Measurements from ENCODE around the gene TIMM44. TPM values are rescaled to one million over a fixed set of nuclear protein-coding genes. Genes with fewer than 3 reads are reported as not detected.

TIMM44 gene
- total and polyA plus RNA-seq, 2 donors from 2014 or later: 46.7 to 57.8 TPM

GRCh38 chr19:7977723-7978040, 34.2 kb upstream of the TIMM44 start:
- FAIRE-seq (no peak), DNase-seq (peak in 1 of 5 donors; percentile 40)
- no peak overlapping the region for H3K27ac ChIP-seq (ENCODE audit: low read depth in 2 of 2, low read length in 2 of 2)
- H3K27me3 ChIP-seq (ENCODE audit: control insufficient read depth, insufficient read depth, low read length): no peaks in the 10 kb centered on the region
- H3K9ac ChIP-seq (ENCODE audit: low read length in 3 of 3): peak overlapping the region in 1 of 3 donors; percentile 1
- peaks cover 0 to 14% (median 12%) of the 10 kb centered on the region in 3 donors for H3K36me3 ChIP-seq (ENCODE audit: control insufficient read depth in 2 of 3, insufficient read depth in 3 of 3, low read length in 3 of 3)
- no peaks in the 10 kb centered on the region for H3K9me3 ChIP-seq (ENCODE audit: control insufficient read depth in 2 of 3, insufficient read depth in 1 of 3, low read length in 3 of 3)
- intact Hi-C loops (cut with DNase I): no loop called here
- peaks cover 0 to 46% (median 34%) of the 10 kb centered on the region in 3 donors for H3K4me1 ChIP-seq (ENCODE audit: control insufficient read depth in 2 of 3, insufficient read depth in 2 of 3, low read depth in 1 of 3, low read length in 3 of 3)
- H3K4me3 ChIP-seq (ENCODE audit: low read length in 3 of 3): no peak overlapping the region
- TF ChIP-seq, protein P1, sequence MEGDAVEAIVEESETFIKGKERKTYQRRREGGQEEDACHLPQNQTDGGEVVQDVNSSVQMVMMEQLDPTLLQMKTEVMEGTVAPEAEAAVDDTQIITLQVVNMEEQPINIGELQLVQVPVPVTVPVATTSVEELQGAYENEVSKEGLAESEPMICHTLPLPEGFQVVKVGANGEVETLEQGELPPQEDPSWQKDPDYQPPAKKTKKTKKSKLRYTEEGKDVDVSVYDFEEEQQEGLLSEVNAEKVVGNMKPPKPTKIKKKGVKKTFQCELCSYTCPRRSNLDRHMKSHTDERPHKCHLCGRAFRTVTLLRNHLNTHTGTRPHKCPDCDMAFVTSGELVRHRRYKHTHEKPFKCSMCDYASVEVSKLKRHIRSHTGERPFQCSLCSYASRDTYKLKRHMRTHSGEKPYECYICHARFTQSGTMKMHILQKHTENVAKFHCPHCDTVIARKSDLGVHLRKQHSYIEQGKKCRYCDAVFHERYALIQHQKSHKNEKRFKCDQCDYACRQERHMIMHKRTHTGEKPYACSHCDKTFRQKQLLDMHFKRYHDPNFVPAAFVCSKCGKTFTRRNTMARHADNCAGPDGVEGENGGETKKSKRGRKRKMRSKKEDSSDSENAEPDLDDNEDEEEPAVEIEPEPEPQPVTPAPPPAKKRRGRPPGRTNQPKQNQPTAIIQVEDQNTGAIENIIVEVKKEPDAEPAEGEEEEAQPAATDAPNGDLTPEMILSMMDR (IDR thresholded peaks at IDR 0.05; ENCODE audit: borderline replicate concordance, extremely low read depth, insufficient read depth): no peak

- no peaks in the 10 kb centered on the region for H3K27me3 ChIP-seq (ENCODE audit: control insufficient read depth, insufficient read depth, low read length)
- H3K27ac ChIP-seq (ENCODE audit: low read depth in 2 of 2, low read length in 2 of 2): no peak overlapping the region
- FAIRE-seq (no peak), DNase-seq (peak in 1 of 5 donors; percentile 65)
- peaks cover 0 to 41% (median 32%) of the 10 kb centered on the region in 3 donors for H3K4me1 ChIP-seq (ENCODE audit: control insufficient read depth in 2 of 3, insufficient read depth in 2 of 3, low read depth in 1 of 3, low read length in 3 of 3)
- H3K36me3 ChIP-seq (ENCODE audit: control insufficient read depth in 2 of 3, insufficient read depth in 3 of 3, low read length in 3 of 3): peaks cover 0 to 16% (median 12%) of the 10 kb centered on the region in 3 donors
- TF ChIP-seq, protein P1 (IDR thresholded peaks at IDR 0.05; ENCODE audit: borderline replicate concordance, extremely low read depth, insufficient read depth): no peak
- intact Hi-C loops (cut with DNase I): no loop called here
- H3K9ac ChIP-seq (ENCODE audit: low read length in 3 of 3): no peak overlapping the region
- H3K9me3 ChIP-seq (ENCODE audit: control insufficient read depth in 2 of 3, insufficient read depth in 1 of 3, low read length in 3 of 3): no peaks in the 10 kb centered on the region
- no peak overlapping the region for H3K4me3 ChIP-seq (ENCODE audit: low read length in 3 of 3)
Measured at GRCh38 chr19:7977021-7977722, 33.7 kb upstream of the TIMM44 start.

- Histone ChIP-seq H3K36me3 (ENCODE audit: control insufficient read depth in 2 of 3, insufficient read depth in 3 of 3, low read length in 3 of 3) (peaks cover 0 to 20% (median 12%) of the 10 kb centered on the region in 3 donors), H3K27me3 (ENCODE audit: control insufficient read depth, insufficient read depth, low read length) (no peaks in the 10 kb centered on the region), H3K9ac (ENCODE audit: low read length in 3 of 3) (no peak overlapping the region), H3K4me1 (ENCODE audit: control insufficient read depth in 2 of 3, insufficient read depth in 2 of 3, low read depth in 1 of 3, low read length in 3 of 3) (peaks cover 0 to 38% (median 28%) of the 10 kb centered on the region in 3 donors), H3K9me3 (ENCODE audit: control insufficient read depth in 2 of 3, insufficient read depth in 1 of 3, low read length in 3 of 3) (no peaks in the 10 kb centered on the region), H3K4me3 (ENCODE audit: low read length in 3 of 3) (no peak overlapping the region), H3K27ac (ENCODE audit: low read depth in 2 of 2, low read length in 2 of 2) (no peak overlapping the region)
- DNase-seq (no peak), FAIRE-seq (no peak)
- TF ChIP-seq, protein P1 (IDR thresholded peaks at IDR 0.05; ENCODE audit: borderline replicate concordance, extremely low read depth, insufficient read depth): no peak
- intact Hi-C loops (cut with DNase I): no loop called here
Measured at GRCh38 chr19:7976461-7976860, 33.0 kb upstream of the TIMM44 start.

All from kidney (tissue), 14 donors.